GF-D8 (cell line): ENCODE results near the gene EML5.
"Not testable (repeated sequence)": the region's sequence is repeated elsewhere in the genome, so short reads cannot be mapped to it uniquely, and the experiment has no call there.

Experiments
- DNase-seq: peaks from one replicate; lab custom pipeline; 2025; lab: John Stamatoyannopoulos, UW

The EML5 gene

DNA sequence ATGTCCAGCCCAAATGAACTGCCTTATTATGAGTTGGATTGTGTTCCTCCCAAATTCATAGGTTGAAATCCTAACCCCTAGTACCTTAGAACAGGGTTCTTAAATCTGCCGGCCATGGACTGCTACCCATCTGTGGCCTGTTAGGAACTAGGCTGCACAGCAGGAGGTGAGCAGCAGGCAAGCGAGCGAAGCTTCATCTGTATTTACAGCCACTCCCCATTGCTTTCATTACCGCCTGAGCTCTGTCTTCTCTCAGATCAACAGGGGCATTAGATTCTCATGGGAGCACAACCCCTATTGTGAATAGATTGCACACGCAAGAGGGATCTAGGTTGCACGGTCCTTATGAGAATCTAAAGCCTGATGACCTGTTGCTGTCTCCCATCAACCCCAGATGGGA lies 9.8 kb upstream of the EML5 start:
- DNase-seq, result no peak

DNA sequence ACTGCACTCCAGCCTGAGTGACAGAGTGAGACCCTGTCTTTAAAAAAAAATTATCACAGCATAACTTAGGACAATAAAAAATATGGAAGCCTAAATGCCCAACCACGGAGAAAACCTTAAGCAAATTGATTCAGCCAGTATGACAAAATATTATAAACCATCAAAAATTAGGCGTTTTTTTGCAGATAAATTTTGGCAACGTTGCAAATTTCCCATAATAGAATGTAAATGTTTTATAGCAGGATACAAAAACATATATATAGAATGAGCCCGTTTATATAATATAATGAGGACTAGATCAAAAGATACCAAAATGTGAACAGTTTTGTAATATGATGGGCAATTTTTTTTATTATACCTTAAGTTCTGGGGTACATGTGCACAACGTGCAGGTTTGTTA lies 6.8 kb upstream of the EML5 start:
- no peak for DNase-seq

DNA sequence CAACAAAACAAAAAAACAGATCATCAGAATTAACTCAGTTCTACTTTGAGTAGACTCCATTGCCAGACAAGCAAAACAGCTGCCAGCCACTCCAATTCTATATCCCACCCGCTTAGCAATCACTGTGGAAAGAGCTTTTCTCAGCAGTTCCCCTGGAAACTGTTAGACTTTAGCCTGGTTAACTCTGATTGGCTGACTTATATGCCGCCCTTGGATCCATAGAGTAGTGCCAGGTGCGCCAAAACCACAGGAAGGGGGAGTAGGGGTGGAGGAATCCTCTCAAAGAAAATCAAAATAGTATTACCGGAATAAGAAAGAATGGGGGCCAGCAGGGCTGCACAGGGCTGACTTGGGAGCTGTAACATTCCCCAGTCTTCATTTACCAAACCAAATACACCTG lies 5.4 kb upstream of the EML5 start:
- DNase-seq, result no peak

DNA sequence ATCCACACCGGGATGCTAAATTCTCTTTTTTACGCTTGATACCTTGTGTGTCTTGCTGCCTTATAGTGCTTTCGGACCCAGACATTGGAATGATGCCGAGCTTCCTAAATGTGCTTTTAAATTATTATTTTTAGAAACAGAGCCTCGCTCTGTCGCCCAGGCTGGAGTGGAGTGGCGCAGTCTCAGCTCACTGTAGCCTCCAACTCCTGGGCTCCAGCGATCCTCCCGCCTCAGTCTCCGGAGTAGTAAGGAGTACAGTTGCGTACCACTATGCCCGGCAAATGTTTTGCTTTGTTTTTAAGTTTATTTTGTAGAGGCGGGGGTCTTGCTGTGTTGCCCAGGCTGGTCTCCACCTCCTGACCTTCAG lies 489 bp upstream of the EML5 start:
- DNase-seq, result no peak

DNA sequence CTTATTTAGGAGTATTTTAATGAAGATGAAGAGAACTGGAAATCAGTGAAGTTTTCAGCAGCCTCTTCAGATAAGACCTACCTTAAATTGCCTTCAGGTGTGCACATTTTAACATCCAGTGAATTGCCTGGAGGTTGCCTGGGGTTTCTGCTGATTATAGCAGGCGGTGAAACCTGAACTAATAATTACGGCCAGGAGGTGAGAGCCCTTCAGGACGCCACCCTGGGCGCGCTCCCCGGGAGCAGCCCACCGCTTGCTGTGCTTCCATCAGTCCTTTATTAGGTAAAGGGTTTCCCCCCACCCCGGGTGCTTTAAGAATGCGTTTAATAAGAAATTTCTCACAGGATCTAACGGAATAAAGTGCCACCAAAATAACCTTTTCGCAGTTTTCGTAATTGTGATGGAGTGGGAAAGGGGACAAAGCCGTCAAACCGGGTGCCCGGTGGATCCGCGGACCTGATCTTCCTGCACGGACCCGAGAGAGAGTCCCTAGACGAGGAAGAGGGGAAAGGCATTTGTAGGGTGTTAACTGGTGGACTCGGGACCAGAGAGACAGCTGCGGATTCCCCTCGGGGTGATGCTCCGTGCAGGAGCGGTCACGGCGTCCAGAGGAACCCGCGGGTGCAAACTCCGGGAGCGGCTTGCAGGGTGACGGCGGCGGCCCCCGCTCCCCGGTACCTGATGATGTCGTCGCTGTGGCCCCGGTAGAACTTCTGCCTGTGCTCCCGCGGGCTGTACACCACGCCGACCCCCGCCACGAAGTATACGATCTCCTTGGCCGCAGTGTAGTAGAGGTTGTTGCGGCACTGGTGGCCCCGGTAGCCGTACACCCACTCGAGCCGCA lies 902 bp downstream of the EML5 start:
- no peak for DNase-seq

DNA sequence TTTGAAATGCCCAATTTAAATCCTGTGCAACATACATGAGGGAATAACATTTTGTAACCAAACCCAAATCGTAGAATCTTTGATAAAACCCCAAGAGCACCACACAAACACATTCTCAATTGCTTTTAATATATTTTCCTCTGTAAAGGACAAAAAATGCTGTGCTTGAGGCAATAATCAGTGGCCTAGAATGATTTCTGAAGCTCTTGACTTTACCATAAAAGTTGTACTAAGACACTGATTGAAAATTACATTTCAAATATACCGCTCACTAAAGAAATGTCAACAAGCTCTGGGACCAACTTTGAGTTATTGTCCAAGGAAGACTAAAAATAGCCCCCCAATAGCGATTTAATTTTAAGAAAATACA lies 1.5 kb downstream of the EML5 start:
- no peak for DNase-seq

DNA sequence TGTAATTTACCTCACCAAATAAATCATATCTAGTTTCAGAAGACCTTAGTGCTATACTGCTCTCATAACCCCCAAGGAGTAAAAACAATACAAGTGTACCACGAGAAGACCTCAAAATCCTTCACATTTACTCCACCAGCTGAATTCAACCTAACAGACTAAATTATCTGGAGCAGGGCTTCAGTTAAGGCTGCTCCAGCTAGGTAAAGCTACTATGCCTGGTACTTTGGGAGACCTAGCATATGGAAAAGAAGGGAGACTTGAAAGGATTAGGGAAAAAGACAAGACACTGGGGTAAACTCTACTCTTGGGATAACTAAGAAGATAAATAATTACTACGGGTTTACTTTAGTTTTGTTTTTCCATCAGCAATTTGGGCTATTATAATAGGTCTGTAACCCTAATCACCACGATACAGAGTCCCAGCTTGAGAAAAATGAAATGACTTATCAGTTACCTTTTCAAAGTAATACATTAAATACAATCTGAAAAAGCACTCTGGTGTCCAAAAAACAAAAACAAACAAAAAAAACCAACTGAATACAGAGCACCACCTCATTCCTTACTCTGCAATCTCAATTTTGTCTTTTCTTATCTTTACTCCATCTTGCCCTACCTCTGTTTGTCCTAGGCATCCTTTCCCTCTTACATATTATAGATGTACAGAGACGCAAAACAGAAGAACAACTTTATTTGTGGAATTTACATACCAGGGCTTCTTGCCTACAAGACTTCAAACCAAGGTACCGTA lies 2.1 kb downstream of the EML5 start:
- no peak for DNase-seq

- DNase-seq, result not testable (repeated sequence)
Observed at GRCh38 chr14:88789573-88789972, 3.2 kb downstream of the EML5 start.

DNA sequence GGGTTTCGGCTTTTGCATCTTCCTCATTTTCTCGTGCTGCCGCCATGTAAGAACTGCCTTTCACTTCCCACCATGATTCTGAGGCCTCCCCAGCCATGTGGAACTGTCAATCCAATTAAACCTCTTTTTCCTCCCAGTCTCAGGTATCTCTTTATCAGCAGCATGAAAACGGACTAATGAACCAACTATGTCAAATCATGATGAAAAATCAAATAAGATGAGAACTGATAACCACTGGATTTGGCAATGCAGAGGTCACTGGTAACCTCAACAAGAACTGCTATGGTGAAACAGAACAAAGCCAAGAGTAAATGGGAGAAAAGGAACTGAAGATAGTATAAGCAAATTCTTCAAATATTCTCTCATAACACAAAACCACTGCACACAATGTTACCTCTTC lies 6.0 kb downstream of the EML5 start:
- no peak for DNase-seq

- no peak for DNase-seq
Observed at GRCh38 chr14:88785911-88786310, 6.8 kb downstream of the EML5 start.

DNA sequence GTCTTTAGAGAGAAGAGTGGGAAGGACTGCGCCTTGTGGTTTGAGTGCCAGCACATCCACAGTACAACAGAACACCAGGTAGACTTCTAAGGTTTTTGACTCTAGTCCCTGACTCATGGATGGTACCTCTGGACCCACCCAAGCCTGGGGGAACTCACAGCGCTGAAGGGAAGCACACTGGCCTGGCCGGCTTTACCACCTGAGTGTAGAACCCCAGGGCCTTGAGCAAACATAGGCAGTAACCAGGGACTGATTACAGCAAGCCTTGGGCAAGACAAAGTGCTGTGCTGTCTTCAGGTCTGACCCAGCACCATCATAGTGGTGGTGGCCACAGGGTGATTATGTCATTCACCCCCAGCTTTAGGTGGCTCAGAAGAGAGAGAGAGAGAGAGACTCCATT lies 17.2 kb downstream of the EML5 start:
- no peak for DNase-seq

- no peak for DNase-seq
Observed at GRCh38 chr14:88770736-88771135, 22.0 kb downstream of the EML5 start.

DNA sequence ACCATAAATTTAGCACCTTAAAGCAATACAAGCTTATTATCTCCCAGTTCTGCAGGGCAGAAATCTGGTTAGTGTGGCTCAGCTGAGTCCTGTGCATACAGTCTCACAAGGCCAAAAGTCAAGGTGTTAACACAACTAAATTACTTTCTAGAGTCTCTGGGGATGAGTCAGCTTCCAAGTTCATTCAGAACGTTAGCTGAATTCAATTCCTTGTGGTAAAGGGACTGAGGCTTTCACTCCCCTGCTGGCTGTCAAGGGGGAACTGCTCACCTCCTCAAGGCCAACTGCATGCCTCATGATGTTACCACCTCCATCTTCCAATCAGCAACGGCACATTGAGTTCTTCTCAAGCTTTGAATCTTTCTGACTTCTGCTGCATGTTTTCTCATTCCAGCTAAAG lies 27.6 kb downstream of the EML5 start:
- DNase-seq, result no peak

DNA sequence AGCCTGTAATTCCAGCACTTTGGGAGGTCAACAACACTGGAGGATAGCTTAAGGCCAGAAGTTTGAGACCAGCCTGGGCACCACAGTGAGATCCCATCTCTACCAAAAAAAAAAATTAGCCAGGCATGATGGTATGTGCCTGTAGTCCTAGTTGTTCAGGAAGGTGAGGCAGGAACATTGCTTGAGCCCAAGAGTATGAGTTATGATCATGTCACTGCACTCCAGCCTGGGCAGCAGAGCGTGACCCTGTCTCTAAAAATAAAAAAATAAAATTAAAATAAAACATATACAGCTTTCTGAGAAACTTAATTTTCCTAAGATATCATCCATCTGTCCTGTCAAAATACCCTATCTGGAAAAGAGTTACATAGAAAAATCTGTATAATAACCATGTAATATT lies 38.9 kb downstream of the EML5 start:
- DNase-seq, result no peak

DNA sequence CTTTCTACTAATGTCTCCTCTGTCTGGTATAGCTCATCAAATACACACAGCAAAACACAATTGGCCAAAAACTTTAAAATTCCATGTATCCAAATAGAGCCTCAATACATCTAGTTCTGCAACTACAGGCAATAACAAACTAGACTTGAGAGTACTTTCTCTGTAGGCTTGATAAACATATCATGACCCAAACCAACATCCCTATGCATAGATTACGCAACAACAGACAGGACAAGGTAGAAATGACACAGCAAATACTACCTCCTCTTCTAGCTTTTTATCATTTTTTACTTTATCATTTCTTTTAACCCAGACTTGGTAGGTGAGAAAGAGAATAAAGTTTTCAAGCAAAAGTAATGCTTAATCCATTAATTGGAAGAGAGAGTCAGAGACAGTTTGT lies 41.8 kb downstream of the EML5 start:
- no peak for DNase-seq

- DNase-seq, result no peak
Observed at GRCh38 chr14:88750413-88750812, 42.3 kb downstream of the EML5 start.

DNA sequence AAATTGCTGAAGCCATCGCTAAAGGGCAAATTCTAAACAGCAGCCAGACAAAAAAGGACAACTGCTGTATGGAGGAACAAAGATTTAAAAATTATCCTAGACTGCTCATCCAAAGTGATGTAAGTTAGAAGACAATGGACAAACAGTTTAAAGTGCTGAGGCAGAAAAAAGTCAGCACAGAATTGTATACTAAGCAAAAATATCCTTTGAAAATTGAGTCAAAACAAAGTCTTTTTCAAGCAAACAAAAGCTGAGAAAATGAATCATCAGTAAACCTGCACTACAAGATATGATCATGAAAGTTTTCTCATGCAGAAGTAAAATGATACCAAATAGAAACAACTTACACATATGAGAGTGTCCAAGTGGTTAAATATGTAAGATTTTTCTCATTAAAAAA lies 43.6 kb downstream of the EML5 start:
- no peak for DNase-seq

- DNase-seq, result no peak
Observed at GRCh38 chr14:88748288-88748687, 44.5 kb downstream of the EML5 start.

- no peak for DNase-seq
Observed at GRCh38 chr14:88746052-88746451, 46.7 kb downstream of the EML5 start.

DNA sequence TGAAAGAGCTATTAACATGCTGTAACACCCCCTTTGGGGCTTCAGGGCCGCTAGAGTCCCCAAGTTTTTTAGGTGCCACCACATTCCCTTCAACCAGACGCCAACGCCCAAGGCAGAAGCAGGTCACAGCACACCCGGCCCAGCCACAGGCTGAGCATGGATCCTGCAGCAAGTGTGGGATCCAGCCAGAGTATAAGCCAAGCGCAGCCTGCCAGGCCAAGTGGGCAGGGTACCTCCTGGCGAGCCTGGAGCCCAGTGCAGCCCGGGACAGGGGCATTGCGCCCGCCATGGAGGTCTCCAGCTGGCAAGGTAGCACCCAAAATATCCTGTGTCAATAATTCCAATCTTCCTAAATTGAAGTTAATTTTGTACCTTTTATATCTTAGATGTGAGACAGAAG lies 55.5 kb downstream of the EML5 start:
- DNase-seq, result no peak

GRCh38 chr14:88733121-88733520 lies 59.6 kb downstream of the EML5 start:
- no peak for DNase-seq

DNA sequence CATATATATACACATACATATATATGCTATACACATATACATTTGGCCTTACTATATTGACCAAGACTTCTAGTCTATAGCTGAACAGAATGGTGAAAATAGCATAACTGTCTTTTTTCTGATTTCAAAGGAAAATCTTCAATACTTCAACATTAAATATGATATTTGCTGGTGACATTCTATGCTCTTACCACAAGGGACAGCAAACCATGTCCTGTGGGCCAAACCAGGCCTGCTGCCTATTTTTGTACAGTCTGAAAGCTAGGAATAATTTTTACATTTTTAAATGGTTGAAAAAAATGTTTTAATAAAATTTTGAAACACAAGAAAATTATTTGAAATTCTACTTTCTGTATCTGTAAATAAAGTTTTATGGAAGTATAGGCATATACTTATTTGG lies 63.6 kb downstream of the EML5 start:
- DNase-seq, result no peak

DNA sequence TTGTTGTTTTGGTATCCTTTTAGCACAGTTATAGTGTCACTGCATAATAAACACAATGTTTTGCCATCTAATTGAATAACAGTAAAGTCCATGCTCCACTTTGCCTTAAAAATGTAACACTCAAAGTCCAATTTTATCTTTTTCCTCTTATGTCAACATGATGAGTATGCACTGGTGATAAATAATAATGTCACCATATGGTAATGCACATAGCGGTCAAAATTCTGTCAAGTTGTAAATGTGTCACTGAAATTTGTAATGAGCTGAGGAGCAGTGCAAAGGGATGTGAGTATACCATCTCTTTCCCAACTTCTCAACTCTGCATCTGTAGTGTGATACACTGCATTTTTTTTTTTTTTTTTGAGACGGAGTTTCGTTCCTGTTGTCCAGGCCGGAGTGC lies 65.7 kb downstream of the EML5 start:
- no peak for DNase-seq

DNA sequence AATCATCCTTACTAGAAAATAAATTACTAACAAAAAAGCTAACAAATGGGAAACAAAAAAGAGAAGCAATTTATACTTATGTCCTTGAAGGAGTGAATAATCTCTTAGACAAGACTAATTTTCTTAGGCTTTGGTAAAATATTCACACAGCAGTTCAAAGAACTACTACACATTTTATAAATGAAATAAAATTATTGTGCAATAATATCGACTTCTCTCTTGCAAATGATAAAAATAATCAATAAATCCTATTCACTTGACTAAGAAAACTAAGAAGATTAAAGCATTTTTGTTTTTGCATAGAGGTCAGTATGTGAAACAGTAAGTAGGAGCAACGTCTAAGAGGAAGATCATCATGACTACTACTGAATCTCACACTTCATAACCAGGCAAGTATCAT lies 82.0 kb downstream of the EML5 start:
- no peak for DNase-seq
